Endothelial cell (in vitro differentiated cells): ENCODE results near the gene BRIX1. TPM values are rescaled to one million over a fixed set of nuclear protein-coding genes. Genes with fewer than 3 reads are reported as not detected.

Experiments used
- DNase-seq: peaks from one replicate; pipeline ENCODE4 v3.0.0; 2021; ENCODE audit warnings: low spot score
- H3K27ac Mint-ChIP-seq: one replicate; pipeline ENCODE4 v1.8.0; 2021; ENCODE audit warnings: mixed read lengths, inconsistent platforms; ENCODE audit not compliant: unreplicated experiment
- H3K27me3 Mint-ChIP-seq: one replicate; pipeline ENCODE4 v1.8.0; 2021; ENCODE audit warnings: mild to moderate bottlenecking, moderate library complexity, mixed read lengths, inconsistent platforms; ENCODE audit not compliant: unreplicated experiment
- H3K36me3 Mint-ChIP-seq: one replicate; pipeline ENCODE4 v1.8.0; 2021; ENCODE audit warnings: mild to moderate bottlenecking, low read depth, mixed read lengths, inconsistent platforms; ENCODE audit not compliant: unreplicated experiment
- H3K4me1 Mint-ChIP-seq: one replicate; pipeline ENCODE4 v1.8.0; 2021; ENCODE audit warnings: mild to moderate bottlenecking, mixed read lengths, inconsistent platforms; ENCODE audit not compliant: unreplicated experiment
- H3K4me3 Mint-ChIP-seq: one replicate; pipeline ENCODE4 v1.8.0; 2021; ENCODE audit warnings: mild to moderate bottlenecking, mixed read lengths, inconsistent platforms; ENCODE audit not compliant: unreplicated experiment
- H3K9me3 Mint-ChIP-seq: one replicate; pipeline ENCODE4 v1.8.0; 2021; ENCODE audit warnings: mixed read lengths, inconsistent platforms; ENCODE audit not compliant: unreplicated experiment
- total RNA-seq: library from RNA; stranded (reverse); fragmentation: NEBNext Ultra II Directional; extraction: Animal tissue kit (Norgen Biotek cat#: 25700); gene quantifications from one replicate; pipeline ENCODE4 v1.2.1, GENCODE V29; 2021; ENCODE audit not compliant: unreplicated experiment
- TF ChIP-seq, protein P1 (sequence below): fragments of 200-600 bp; sonication (generic); IDR thresholded peaks from one replicate; pipeline ENCODE4 v1.5.0; 2021; ENCODE audit warnings: antibody characterized with exemption; ENCODE audit not compliant: unreplicated experiment

BRIX1 gene
- total RNA-seq, 1 donor from 2014 or later, result 21.2 TPM

DNA sequence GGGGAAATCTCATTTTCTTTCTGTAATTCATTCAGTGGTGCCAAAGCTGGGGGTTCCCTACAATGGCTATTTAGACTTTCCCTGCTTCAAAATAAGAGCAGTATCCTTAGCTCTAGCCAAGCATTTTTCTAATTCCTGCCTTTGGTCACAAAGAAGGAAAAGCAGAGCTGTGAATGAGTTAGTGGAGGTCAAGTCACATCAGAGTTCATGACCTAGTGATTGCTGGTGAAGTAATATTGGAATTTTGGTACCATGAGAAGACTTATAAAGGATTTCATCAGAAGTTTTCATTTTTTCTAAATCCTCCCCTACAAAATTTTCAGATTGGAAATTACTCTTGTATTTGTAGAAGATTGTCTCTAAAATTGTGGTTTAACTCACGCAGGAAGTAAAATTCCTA lies 41.8 kb downstream of the BRIX1 start:
- no peak overlapping the region for H3K4me3 Mint-ChIP-seq
- peaks cover 11% of the 10 kb centered on the region for H3K36me3 Mint-ChIP-seq
- no peak overlapping the region for H3K27ac Mint-ChIP-seq
- no peaks in the 10 kb centered on the region for H3K4me1 Mint-ChIP-seq
- H3K9me3 Mint-ChIP-seq, result no peaks in the 10 kb centered on the region
- H3K27me3 Mint-ChIP-seq, result no peaks in the 10 kb centered on the region
- no peak for DNase-seq
- TF ChIP-seq, protein P1, sequence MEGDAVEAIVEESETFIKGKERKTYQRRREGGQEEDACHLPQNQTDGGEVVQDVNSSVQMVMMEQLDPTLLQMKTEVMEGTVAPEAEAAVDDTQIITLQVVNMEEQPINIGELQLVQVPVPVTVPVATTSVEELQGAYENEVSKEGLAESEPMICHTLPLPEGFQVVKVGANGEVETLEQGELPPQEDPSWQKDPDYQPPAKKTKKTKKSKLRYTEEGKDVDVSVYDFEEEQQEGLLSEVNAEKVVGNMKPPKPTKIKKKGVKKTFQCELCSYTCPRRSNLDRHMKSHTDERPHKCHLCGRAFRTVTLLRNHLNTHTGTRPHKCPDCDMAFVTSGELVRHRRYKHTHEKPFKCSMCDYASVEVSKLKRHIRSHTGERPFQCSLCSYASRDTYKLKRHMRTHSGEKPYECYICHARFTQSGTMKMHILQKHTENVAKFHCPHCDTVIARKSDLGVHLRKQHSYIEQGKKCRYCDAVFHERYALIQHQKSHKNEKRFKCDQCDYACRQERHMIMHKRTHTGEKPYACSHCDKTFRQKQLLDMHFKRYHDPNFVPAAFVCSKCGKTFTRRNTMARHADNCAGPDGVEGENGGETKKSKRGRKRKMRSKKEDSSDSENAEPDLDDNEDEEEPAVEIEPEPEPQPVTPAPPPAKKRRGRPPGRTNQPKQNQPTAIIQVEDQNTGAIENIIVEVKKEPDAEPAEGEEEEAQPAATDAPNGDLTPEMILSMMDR, result no peak

- H3K27ac Mint-ChIP-seq, result no peak overlapping the region
- no peaks in the 10 kb centered on the region for H3K4me1 Mint-ChIP-seq
- H3K36me3 Mint-ChIP-seq, result peaks cover 7% of the 10 kb centered on the region
- H3K27me3 Mint-ChIP-seq, result no peaks in the 10 kb centered on the region
- DNase-seq, result peak; percentile 39
- TF ChIP-seq, protein P1, result peak; percentile 27
- no peak overlapping the region for H3K4me3 Mint-ChIP-seq
- no peaks in the 10 kb centered on the region for H3K9me3 Mint-ChIP-seq
These were observed 42.6 kb downstream of the BRIX1 start for GRCh38 chr5:34957857-34958690.

- Mint-ChIP-seq H3K27me3 (no peaks in the 10 kb centered on the region), H3K4me3 (no peak overlapping the region), H3K9me3 (no peaks in the 10 kb centered on the region), H3K36me3 (peaks cover 6% of the 10 kb centered on the region), H3K27ac (no peak overlapping the region), H3K4me1 (no peaks in the 10 kb centered on the region)
- no peak for DNase-seq
- TF ChIP-seq, protein P1, result no peak
These were observed 43.8 kb downstream of the BRIX1 start for GRCh38 chr5:34959323-34959722.

GRCh38 chr5:34967540-34967939 lies 52.0 kb downstream of the BRIX1 start:
- Mint-ChIP-seq H3K27ac (no peak overlapping the region), H3K27me3 (no peaks in the 10 kb centered on the region), H3K4me3 (no peak overlapping the region), H3K9me3 (no peaks in the 10 kb centered on the region), H3K4me1 (no peaks in the 10 kb centered on the region), H3K36me3 (no peaks in the 10 kb centered on the region)
- DNase-seq, result no peak
- TF ChIP-seq, protein P1, result no peak

- no peak for DNase-seq
- H3K27me3 Mint-ChIP-seq, result no peaks in the 10 kb centered on the region
- TF ChIP-seq, protein P1, result no peak
- no peak overlapping the region for H3K27ac Mint-ChIP-seq
- H3K36me3 Mint-ChIP-seq, result no peaks in the 10 kb centered on the region
- H3K4me1 Mint-ChIP-seq, result no peaks in the 10 kb centered on the region
- H3K4me3 Mint-ChIP-seq, result no peak overlapping the region
- no peaks in the 10 kb centered on the region for H3K9me3 Mint-ChIP-seq
These were observed 52.7 kb downstream of the BRIX1 start for GRCh38 chr5:34968258-34968657.
